Tongue (tissue), 2 donors: ENCODE measurements around the gene TNFRSF19. TPM values are rescaled to one million over a fixed set of nuclear protein-coding genes. Genes with fewer than 3 reads are reported as not detected.

ENCODE experiments used
- DNase-seq: peaks from one replicate; pipeline ENCODE4 v3.0.0-alpha.2; 2015
- total RNA-seq: library from RNA; depleted of rRNA; stranded (reverse); fragments of >200 nt; gene quantifications from one replicate; pipeline ENCODE4 v1.2.3, GENCODE V29; 2014

The TNFRSF19 gene
- total RNA-seq, 1 donor from 2014 or later, result 34.4 TPM

DNA sequence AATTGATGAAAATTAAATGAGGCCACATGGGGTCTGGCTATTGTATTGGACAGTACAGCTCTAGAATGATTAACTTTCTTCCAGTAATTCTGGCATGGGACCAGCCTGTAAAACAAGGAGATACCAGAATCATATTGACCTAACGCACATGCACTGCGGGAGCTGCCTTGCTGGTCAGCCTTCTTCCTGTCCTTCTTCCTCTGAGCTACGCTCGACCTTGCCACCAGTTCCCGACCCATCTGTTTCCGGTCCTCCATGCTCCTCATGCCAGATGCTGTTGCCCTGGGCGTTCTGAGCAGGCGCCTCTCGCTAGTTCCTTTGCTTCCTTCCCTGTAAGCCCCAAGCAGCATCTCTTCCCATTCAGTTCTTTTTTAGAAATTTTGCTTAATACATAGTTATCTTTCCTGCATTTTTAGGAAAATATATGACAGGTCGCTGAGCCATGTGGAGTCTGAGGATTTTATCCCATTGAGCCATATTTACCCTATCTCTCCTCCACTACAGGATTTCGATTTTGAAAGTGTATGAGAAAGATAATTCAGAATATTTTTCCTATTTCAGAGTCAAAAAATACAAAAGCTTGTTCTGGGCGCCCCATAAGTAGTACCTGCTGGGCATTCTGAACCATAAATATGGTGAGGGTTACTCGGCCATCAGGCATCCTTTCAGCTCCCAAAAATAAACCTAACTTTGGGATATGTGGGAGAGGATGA lies 38.6 kb downstream of the TNFRSF19 start:
- DNase-seq, result no peak

DNA sequence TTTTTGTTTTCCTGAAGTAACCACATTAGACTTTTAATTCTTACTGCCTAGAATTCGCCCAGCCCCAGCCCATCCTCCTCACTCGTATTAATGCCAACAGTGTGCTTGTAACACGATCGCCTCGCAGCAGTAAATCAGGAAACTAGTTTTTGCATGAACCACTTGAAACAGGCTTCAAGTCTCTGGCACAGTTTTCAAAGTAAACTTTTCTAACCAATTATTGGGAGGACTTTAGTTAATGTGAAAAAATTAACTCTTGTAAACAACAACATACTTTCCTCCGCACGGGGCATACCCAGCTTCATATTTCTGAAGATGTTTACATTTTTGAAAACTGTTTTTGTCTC lies 39.2 kb downstream of the TNFRSF19 start:
- peak; percentile 81 for DNase-seq

DNA sequence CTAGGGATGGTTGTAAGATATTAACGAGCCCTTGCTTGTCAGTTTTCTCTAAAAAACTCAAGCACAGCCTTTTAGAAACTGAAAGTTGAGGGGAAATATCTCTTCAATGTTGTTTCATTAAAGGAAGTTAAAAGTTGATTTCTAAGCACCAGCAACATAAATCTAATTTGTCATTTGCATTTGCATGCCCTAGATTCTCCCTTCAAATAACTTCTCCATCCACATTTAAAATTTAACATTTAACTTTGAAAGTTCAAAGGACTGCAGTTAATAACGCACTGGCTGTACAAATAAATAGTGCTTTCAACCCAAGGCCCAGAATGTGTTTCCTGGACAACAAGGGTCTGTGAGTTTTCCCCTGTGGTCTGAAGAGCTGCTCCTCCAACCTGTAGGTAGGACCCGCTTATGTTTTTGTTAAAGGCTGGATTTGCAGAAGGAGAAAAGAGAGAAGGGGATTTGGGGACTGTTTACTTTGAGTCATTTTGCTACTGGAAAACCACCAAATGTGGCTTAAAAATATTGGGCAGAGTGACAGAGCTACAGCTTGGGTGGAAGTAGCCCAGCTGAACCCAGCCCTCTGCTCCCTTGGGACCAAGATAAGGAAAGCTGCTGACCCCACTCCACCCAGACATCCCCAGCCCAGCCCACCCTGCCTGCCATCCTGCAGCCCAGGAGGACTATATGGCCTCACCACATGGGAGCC lies 39.8 kb downstream of the TNFRSF19 start:
- peak; percentile 56 for DNase-seq

DNA sequence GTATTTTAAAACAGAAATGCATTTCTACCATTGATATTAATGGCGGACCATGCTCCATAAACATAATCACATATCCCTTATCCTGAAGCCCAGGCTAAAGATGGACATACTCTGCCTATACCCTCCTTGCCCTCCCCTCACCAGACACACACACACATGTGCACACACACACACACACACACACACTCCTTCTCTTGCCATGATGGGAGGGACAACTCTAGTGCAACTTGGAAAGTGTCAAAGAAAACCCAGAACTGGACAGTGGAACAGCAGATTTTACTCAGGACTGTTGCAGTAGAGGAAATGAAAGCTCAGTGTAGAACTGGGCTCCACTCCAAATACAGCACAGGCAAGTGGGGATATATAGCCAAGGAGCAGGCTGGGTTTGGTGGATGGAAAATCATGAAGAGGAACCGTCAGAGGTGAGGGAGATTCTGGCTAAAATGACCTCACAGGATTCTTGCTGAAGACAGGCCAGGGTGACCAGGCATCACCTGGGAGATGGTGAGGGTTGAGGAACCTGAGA lies 40.8 kb downstream of the TNFRSF19 start:
- DNase-seq, result peak; percentile 59

DNA sequence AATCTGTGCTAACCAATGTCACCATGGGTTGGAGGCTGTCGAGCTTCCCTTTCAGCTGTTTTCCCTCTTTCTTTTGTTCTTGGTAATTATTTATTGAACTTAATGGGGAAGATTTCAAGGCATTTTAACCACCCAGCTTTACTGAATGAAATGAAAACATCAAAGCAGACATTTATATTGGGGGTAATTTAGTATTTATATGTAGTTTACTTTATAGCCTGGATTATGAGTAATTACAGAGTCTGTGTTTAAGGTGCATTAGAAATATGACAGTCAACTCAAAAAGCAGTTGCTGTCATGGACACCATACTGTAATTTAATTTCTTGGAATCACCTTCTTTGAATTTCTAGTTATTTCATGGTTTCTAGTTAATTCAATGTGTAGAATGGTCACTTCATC lies 42.0 kb downstream of the TNFRSF19 start:
- DNase-seq, result no peak

DNA sequence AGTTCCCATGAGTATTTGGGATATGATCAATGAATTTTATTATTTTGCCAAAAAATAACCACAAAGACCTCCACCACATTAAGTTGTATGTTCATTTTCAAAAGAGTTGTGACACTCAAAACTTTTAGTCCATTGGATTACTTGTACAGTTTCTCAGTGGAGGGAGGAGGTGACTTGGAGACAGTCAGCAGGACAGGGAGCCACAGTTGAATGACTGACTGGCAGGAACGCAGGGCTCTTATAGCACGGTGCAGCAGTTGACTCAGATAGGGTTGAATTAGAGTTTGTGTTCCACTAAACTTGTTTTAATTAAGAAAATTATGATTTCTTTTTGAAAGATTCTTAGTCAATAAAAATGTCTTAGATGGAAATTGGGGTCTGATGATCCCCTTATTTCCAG lies 42.5 kb downstream of the TNFRSF19 start:
- DNase-seq, result no peak

DNA sequence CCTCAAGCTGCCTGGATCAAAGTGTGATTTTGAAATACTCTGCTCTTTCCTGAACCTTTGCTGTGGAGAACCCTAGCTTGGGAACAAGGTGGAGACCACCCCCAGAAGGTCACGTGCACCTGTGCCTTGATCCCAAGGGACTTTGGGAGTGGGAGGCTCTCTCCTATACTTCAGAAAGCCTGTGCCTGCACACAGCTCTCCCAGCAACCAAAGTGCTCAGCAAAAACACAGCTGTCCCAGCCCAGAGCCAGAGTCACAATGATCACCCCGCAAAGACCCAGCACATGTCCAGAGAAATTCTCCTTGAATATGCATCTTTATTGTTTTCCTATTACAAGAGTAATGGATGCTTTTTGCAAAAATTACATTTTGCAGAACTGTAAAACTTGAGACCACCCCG lies 43.4 kb downstream of the TNFRSF19 start:
- DNase-seq, result no peak

GRCh38 chr13:23615395-23616081 lies 45.3 kb downstream of the TNFRSF19 start:
- peak; percentile 54 for DNase-seq

GRCh38 chr13:23616228-23616627 lies 46.0 kb downstream of the TNFRSF19 start:
- DNase-seq, result no peak

DNA sequence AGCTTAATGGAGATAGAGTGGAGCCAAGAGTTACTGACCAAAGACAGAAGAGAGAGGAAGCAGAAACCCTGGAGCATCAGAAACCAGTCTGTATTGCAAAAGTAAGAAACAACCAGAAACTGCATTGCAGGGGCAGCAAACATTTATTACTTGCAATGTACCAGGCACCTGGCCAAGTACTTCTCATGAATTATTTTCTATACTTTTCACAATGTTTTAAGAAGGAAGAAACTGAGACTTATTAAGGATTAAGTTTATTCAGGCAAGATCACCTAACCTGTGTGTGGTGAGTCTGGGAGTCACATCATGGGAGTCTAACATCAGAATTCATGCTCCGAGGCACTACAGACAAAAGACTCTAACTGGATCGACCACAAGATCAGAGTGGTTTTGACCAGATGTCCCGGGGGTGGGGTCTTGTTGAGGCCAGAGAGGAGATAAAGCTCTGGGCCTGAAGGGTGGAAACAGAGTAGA lies 47.4 kb downstream of the TNFRSF19 start:
- no peak for DNase-seq

- DNase-seq, result no peak
These were observed 48.1 kb downstream of the TNFRSF19 start for GRCh38 chr13:23618341-23618740.

- DNase-seq, result no peak
These were observed 49.0 kb downstream of the TNFRSF19 start for GRCh38 chr13:23619068-23619855.

GRCh38 chr13:23620211-23620610 lies 50.0 kb downstream of the TNFRSF19 start:
- DNase-seq, result no peak

DNA sequence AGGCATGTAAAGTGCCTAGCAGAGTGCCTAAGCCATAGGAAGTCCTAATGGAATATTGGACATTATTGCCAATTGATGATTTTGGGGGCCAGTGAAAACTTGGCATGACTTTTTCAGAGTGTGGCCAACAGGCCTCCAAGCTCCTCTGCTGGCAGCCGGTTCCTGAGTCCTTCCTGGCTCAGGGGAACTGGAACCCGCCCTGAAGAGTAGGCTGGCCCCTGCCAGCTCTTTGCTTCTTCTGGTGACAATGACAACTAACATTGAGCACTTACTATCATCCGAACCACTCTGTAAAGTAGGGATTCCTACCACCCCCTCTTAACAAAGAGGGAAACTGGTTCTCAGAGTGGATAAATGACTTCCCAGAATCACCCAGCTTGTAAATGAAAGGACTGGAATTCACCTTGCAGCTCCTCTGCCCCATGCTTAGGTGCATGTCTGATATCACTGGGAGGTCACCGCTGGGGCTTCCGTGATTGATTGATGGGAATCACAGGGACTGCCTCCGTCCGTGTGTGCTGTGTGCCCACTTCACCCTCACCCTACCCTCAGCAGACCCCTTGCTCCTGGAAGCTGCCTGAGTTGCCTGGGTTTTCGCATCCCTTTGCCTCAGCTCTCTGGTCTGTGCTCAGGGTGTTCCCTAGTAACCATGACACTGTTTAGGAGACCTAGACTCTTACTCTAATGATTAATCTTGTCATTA lies 50.6 kb downstream of the TNFRSF19 start:
- DNase-seq, result no peak

GRCh38 chr13:23621316-23621645 lies 51.1 kb downstream of the TNFRSF19 start:
- no peak for DNase-seq

- no peak for DNase-seq
These were observed 52.8 kb downstream of the TNFRSF19 start for GRCh38 chr13:23622985-23623384.

GRCh38 chr13:23623394-23623793 lies 53.2 kb downstream of the TNFRSF19 start:
- DNase-seq, result no peak

DNA sequence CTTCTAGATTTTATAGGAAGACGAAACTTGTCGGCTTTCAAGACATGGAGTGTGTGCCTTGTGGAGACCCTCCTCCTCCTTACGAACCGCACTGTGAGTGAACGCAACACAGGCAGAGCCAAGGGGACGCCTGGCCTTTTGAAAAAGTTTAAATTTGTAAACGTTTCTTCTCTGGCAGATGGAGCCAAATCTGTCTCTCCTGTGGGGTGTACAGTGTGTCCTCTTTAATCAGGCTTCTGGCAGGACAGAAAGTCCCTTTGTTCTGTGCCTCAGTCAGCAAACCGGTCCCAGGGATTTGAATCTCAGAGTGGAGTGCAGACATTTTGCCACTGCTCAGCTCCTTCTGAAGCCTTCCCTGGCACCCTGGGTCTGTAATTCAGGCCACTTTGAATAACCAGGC lies 56.5 kb downstream of the TNFRSF19 start:
- no peak for DNase-seq

DNA sequence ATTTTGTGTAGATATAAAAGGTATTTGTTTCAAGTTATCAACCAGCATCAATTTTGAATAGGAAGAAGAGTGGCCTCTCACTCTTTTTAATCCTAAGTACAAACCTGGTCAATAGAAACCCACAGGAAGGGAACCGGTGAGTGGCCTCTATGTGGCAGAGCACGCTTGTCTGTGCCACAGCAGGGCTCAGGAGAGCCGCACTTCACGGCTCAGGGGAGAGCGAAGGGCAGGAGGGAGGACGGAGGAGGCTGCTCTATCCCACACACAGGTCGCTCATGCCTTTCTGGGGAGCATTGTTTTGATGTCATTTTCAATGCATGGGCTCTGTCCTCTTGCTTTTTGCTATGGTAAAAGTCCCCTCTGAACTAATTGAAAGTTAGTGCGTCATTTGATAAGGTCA lies 57.2 kb downstream of the TNFRSF19 start:
- no peak for DNase-seq

GRCh38 chr13:23628250-23628649 lies 58.0 kb downstream of the TNFRSF19 start:
- no peak for DNase-seq

DNA sequence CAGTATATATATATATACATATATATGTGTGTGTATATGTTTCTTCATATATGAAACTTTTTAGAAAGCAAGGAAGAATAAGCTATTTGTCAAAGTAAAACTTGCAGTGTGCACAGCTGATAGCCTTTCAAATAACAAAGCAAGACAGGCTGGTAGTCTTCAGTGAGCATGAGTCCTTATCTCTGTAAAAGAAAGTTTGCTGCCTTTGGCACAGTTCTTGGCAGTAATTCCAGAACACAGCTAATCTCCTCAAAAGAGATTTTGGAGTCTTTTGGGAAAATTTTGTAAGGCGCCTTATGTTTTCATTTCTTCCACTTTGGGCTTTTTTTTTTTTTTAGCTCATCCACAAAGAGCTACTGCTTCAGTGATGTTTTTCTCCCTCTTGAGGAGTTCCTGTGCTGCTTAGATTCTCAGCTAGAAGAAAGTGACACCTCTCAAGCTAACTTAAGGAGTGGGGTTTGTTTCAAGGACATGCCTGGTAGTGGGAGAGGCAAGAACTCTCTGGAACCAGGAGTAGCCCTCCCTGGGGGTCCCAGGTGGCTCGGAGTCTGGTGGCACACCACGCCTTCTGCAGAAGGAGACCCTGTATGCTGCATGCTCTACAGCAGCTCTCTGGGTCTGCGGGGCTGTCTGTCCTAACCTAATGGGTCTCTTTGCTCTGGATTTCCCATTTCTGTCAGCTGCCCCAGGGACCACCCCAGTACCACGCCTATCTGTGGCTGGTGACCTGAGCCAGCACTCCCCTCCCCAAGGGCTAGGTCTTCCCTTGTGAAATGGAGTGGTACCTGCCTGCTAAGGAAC lies 58.8 kb downstream of the TNFRSF19 start:
- DNase-seq, result no peak
